GM10266 (cell line): Measurements from ENCODE around the gene EVC.

ENCODE experiments used
- DNase-seq: peaks from one replicate; pipeline ENCODE4 v3.0.0; 2012; ENCODE audit errors: extremely low spot score
- CTCF ChIP-seq: IDR thresholded peaks from 2 replicates; pipeline ENCODE4 v1.5.1; 2012; ENCODE audit warnings: mild to moderate bottlenecking, low read depth; ENCODE audit not compliant: control insufficient read depth, insufficient read depth; ENCODE audit errors: missing control alignments

EVC gene

GRCh38 chr4:5751666-5752375 lies 40.8 kb downstream of the EVC start:
- no peak for TF ChIP-seq CTCF
- DNase-seq: no peak

GRCh38 chr4:5752376-5753184 lies 41.6 kb downstream of the EVC start:
- DNase-seq: no peak
- no peak for TF ChIP-seq CTCF

GRCh38 chr4:5753366-5753765 lies 42.4 kb downstream of the EVC start:
- DNase-seq: no peak
- TF ChIP-seq CTCF: no peak

- TF ChIP-seq CTCF: no peak
- DNase-seq: no peak
Observed at GRCh38 chr4:5753766-5754528, 42.9 kb downstream of the EVC start.

GRCh38 chr4:5754529-5754881 lies 43.5 kb downstream of the EVC start:
- DNase-seq: no peak
- no peak for TF ChIP-seq CTCF

- TF ChIP-seq CTCF: no peak
- DNase-seq: no peak
Observed at GRCh38 chr4:5755161-5755560, 44.2 kb downstream of the EVC start.
